CD4-positive, CD25-positive, alpha-beta regulatory T cell (primary cell): Measurements from ENCODE around the gene DDX19B. TPM values are rescaled to one million over a fixed set of nuclear protein-coding genes. Genes with fewer than 3 reads are reported as not detected.
A peak's percentile ranks its signal among the peaks of the same experiment; 100 is the strongest.

Source experiments
- ATAC-seq, 2 donors: fragments of 150-1000 bp; cut with Tn5 transposase; one replicate each; pipeline ENCODE4 v1.10.0; 2021; ENCODE audit warnings: low read depth in 2 of 2, moderate number of reproducible peaks in 2 of 2, moderate library complexity in 1 of 2
- DNase-seq, 3 donors: peaks; one replicate each; pipeline versions ENCODE4 v3.0.0 to v3.0.0-alpha.2; 2012 to 2022; ENCODE audit warnings: mixed read lengths in 1 of 3
- H3K27ac ChIP-seq: one replicate; pipeline ENCODE4 v1.7.0; 2013; ENCODE audit warnings: mild to moderate bottlenecking, low read length; ENCODE audit not compliant: insufficient read depth, poor library complexity, severe bottlenecking
- H3K27me3 ChIP-seq: one replicate; pipeline ENCODE4 v1.7.0; 2013; ENCODE audit warnings: low read length; ENCODE audit not compliant: control insufficient read depth, insufficient read depth
- H3K36me3 ChIP-seq: one replicate; pipeline ENCODE4 v1.7.0; 2013; ENCODE audit warnings: mild to moderate bottlenecking, low read length, moderate library complexity; ENCODE audit not compliant: control insufficient read depth, insufficient read depth
- H3K4me1 ChIP-seq: 2 replicates; pipeline ENCODE4 v1.7.0; 2013; ENCODE audit warnings: mild to moderate bottlenecking, low read length; ENCODE audit not compliant: insufficient read depth, control insufficient read depth, poor library complexity, severe bottlenecking
- H3K4me3 ChIP-seq: one replicate; pipeline ENCODE4 v1.7.0; 2013; ENCODE audit warnings: low read depth, mild to moderate bottlenecking, low read length, moderate library complexity
- H3K9me3 ChIP-seq, 2 experiments: 1 replicate in 1 of 2; 2 replicates in 1 of 2; pipeline ENCODE4 v1.7.0; 2013; ENCODE audit warnings: low read length in 2 of 2, mild to moderate bottlenecking in 1 of 2, moderate library complexity in 1 of 2; ENCODE audit not compliant: control insufficient read depth in 2 of 2
- H3K27ac Mint-ChIP-seq, 3 donors: one replicate each; pipeline ENCODE4 v1.8.0; 2020 to 2022; ENCODE audit warnings: mild to moderate bottlenecking in 3 of 3, mixed read lengths in 3 of 3, moderate library complexity in 2 of 3
- H3K27me3 Mint-ChIP-seq: one replicate; pipeline ENCODE4 v1.8.0; 2022; ENCODE audit warnings: mild to moderate bottlenecking, mixed read lengths
- H3K36me3 Mint-ChIP-seq: one replicate; pipeline ENCODE4 v1.8.0; 2020; ENCODE audit warnings: mixed read lengths
- H3K4me1 Mint-ChIP-seq, 4 donors: one replicate each; pipeline ENCODE4 v1.8.0; 2020 to 2022; ENCODE audit warnings: mixed read lengths in 4 of 4, mild to moderate bottlenecking in 1 of 4
- H3K4me3 Mint-ChIP-seq, 4 donors: one replicate each; pipeline ENCODE4 v1.8.0; 2020 to 2022; ENCODE audit warnings: mild to moderate bottlenecking in 4 of 4, mixed read lengths in 4 of 4, moderate library complexity in 3 of 4
- H3K9me3 Mint-ChIP-seq, 7 donors: one replicate each; pipeline ENCODE4 v1.8.0; 2020 to 2022; ENCODE audit warnings: mixed read lengths in 7 of 7, mild to moderate bottlenecking in 3 of 7, moderate library complexity in 2 of 7
- polyA plus RNA-seq, 4 donors: library from polyadenylated mRNA; unstranded; fragments of 300-500 nt; fragmentation: Illumina TruSeq; gene quantifications; one replicate each; pipeline ENCODE4 v1.2.3, GENCODE V29; 2021
- total RNA-seq: library from RNA; stranded (reverse); gene quantifications from one replicate; pipeline ENCODE4 v1.2.3, GENCODE V29; 2022

DDX19B gene
- total and polyA plus RNA-seq, 5 donors from 2014 or later = 47.0 to 62.5 (median 54.0) TPM

DNA sequence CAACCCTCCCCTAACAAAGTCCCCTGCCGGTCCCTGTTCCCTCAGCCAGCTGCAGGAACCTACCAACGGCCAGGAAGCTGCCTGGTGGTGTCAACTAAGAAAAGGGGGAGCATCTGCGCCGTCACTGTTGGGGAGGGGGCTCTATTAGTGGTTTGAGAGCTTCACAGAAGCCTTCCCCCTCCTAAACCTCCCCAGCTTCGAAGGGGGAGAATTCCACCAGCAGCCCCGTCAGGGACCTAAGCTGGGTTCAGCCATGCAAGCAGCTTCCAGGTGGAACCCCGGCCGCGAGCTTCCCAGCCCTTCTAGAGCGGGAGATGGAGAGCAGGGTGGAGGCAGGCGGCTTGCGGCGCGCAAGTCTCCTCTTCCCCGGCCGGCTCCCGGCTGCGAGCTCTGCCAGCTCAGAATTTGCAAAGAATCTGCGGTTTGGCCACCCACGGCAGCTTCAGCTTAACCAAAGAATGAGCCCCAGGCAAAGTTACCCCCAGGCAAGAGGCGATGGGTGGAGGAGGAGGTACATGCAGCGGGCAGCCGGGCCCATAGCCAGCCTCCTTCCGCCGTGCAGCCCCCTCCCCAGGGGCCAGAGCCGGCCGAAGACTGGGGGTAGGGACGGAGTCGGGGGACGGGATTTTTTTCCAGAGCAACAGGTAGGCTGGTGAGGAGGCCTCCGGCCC lies 81.4 kb downstream of the DDX19B start:
- Mint-ChIP-seq H3K4me1 (peaks cover 0 to 29% (median 17%) of the 10 kb centered on the region in 4 donors), H3K36me3 (peaks cover 18% of the 10 kb centered on the region), H3K9me3 (no peaks in the 10 kb centered on the region), H3K27me3 (no peaks in the 10 kb centered on the region), H3K4me3 (peak overlapping the region; percentile 87 to 99 (median 98)), H3K27ac (peak overlapping the region; percentile 71 to 89 (median 85))
- H3K27me3 ChIP-seq = no peaks in the 10 kb centered on the region
- H3K36me3 ChIP-seq = peaks cover 8% of the 10 kb centered on the region
- H3K27ac ChIP-seq = peak overlapping the region; percentile 87
- DNase-seq = peak; percentile 46 to 75 (median 62)
- peaks cover 27% of the 10 kb centered on the region for H3K4me1 ChIP-seq
- peak overlapping the region; percentile 75 for H3K4me3 ChIP-seq
- no peaks in the 10 kb centered on the region for H3K9me3 ChIP-seq
- peak; percentile 3 to 8 for ATAC-seq

DNA sequence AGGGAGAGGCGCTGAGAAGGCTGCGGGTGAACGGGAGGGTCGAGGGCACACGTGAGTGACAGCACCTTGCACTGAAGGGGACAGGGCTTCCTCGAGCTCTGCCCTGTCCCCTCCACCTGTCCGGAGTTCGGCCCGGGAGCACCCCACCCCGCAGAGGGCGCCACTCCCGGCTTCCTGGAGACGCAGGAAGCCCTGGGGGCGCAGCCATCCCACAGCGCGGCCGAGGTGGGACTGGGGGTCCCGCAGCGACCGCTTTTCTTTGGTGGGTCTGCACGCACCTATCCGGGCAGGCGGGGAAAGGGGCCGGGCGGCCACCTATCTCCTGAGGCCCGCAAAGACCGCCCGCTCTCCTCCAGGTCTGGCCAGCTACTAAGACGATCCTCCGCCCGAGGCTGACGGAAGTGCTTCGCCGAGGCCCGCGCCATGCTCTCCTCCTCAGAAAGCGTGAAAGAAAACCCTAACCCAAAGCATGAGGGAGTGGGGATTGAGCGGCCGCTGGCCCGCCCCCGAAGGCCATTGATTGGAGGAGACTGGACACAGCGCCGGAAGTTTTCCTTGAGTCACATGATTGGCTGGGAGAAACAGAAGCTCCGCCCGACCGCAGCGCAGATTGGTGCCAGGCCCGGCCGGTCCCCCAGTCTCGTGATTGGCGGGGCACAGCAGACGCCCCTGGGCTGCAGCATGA lies 82.1 kb downstream of the DDX19B start:
- Histone ChIP-seq H3K4me3 (peak overlapping the region; percentile 75), H3K9me3 (no peaks in the 10 kb centered on the region), H3K27ac (peak overlapping the region; percentile 87), H3K27me3 (no peaks in the 10 kb centered on the region), H3K4me1 (peaks cover 27% of the 10 kb centered on the region), H3K36me3 (peaks cover 10% of the 10 kb centered on the region)
- ATAC-seq (peak; percentile 92 to 95), DNase-seq (peak; percentile 95 to 99 (median 95))
- H3K4me1 Mint-ChIP-seq = peaks cover 0 to 29% (median 16%) of the 10 kb centered on the region in 4 donors
- H3K4me3 Mint-ChIP-seq = peak overlapping the region; percentile 96 to 99 (median 98)
- no peaks in the 10 kb centered on the region for H3K27me3 Mint-ChIP-seq
- H3K9me3 Mint-ChIP-seq = no peaks in the 10 kb centered on the region
- peak overlapping the region; percentile 94 to 98 (median 98) for H3K27ac Mint-ChIP-seq
- H3K36me3 Mint-ChIP-seq = peaks cover 15% of the 10 kb centered on the region

DNA sequence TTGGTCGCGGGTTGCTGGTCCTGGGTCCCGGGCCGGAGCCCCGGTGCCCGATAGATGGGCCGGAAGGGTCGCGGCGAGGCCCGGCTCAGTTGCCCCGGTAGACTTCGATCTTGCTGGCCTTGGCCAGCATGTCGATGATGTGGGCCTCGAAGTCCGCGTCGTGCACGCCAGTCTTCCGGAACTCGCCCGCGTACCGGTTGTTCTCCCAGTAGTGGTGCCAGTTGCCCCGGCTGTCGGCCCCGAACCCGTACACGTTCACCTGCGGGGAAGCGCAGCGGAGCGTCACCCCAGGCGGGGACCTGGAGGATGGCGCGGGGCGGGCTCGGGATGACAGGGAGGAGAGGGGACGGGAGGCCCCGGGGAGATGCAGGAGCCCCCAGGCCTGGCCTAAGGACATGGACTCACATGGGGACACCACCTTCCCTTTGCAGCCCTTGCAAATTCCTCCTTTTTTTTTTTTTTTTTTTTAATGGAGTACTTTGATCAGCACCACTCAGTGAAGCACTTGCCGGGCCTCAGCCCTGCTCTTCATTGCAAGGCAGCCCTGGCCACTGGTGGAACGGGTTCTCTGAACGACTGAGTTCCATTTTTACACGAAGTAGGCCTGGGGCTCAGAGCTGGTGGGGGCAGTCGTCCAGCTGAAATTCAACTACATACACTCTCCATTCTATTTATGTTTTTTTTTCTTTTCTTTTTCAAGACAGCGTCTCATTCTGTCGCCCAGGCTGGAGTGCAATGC lies 82.8 kb downstream of the DDX19B start:
- Mint-ChIP-seq H3K9me3 (no peaks in the 10 kb centered on the region), H3K4me3 (peak overlapping the region; percentile 96 to 99 (median 98)), H3K4me1 (peaks cover 0 to 29% (median 14%) of the 10 kb centered on the region in 4 donors), H3K27me3 (no peaks in the 10 kb centered on the region), H3K36me3 (peaks cover 12% of the 10 kb centered on the region), H3K27ac (peak overlapping the region in 2 of 3 donors; percentile 94 to 98)
- no peak for DNase-seq
- no peaks in the 10 kb centered on the region for H3K9me3 ChIP-seq
- ATAC-seq = peak; percentile 12 to 18
- peak overlapping the region; percentile 19 for H3K4me3 ChIP-seq
- peak overlapping the region; percentile 87 for H3K27ac ChIP-seq
- peaks cover 27% of the 10 kb centered on the region for H3K4me1 ChIP-seq
- no peaks in the 10 kb centered on the region for H3K27me3 ChIP-seq
- H3K36me3 ChIP-seq = peaks cover 6% of the 10 kb centered on the region

DNA sequence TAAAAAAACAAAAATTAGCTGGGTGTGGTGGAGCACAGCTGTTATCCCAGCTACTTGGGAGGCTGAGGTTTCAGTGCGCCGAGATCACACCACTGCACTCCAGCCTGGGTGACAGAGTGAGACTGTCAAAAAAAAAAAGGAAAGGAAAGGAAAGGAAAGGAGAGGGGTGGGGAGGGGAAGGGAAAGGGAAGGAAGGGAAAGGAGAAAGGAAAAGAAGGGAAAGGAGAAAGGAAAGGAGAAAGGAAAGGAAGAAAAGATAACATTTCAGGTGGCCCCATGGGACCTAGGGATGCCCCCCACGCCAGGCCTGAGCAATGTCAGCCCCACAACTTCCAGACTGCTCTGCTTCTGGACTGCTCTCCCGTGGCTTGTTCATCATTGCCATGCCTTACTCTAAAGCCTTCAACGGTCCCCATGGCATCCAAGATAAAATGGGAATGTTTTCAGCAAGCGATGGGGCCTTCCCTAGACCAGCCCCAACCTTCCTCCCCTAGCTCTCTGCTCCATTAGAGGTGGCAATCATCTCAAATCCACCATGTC lies 84.5 kb downstream of the DDX19B start:
- H3K9me3 Mint-ChIP-seq = no peaks in the 10 kb centered on the region

More for the DNA sequence above, 84.5 kb downstream of the DDX19B start:
- H3K27ac Mint-ChIP-seq = peak overlapping the region in 2 of 3 donors; percentile 49 to 52
- Histone ChIP-seq H3K4me3 (no peak overlapping the region), H3K27me3 (no peaks in the 10 kb centered on the region), H3K27ac (no peak overlapping the region), H3K4me1 (peaks cover 27% of the 10 kb centered on the region), H3K36me3 (peaks cover 12% of the 10 kb centered on the region), H3K9me3 (no peaks in the 10 kb centered on the region)
- H3K4me3 Mint-ChIP-seq = peak overlapping the region in 2 of 4 donors; percentile 44 to 89
- H3K36me3 Mint-ChIP-seq = peaks cover 15% of the 10 kb centered on the region
- DNase-seq (no peak), ATAC-seq (no peak)
- H3K4me1 Mint-ChIP-seq = peaks cover 0 to 23% (median 11%) of the 10 kb centered on the region in 4 donors
- no peaks in the 10 kb centered on the region for H3K27me3 Mint-ChIP-seq

Other genes with a start within 250 kb of the DDX19B start
- gene PDPR, start 184.9 kb upstream of the DDX19B start, total RNA-seq = 31.2 TPM
- 10 to 100 TPM in 1 of 4 donors, 1 to 10 TPM in 3; 5.2 to 10.9 (median 6.5) TPM for gene PDPR, start 184.9 kb upstream of the DDX19B start, polyA plus RNA-seq
- gene CLEC18C, start 125.4 kb upstream of the DDX19B start, total RNA-seq = 0.59 TPM
- gene CLEC18C, start 125.4 kb upstream of the DDX19B start, polyA plus RNA-seq = under 1 TPM in 1 of 4 donors, not detected in 3; 0.03 TPM
- 29.6 TPM for gene EXOSC6, start 47.2 kb upstream of the DDX19B start, total RNA-seq
- gene EXOSC6, start 47.2 kb upstream of the DDX19B start, polyA plus RNA-seq = 10 to 100 TPM in 2 of 4 donors, 1 to 10 TPM in 2; 5.2 to 12.4 (median 9.6) TPM
- 25.2 TPM for gene AARS1, start 9.7 kb upstream of the DDX19B start, total RNA-seq
- gene AARS1, start 9.7 kb upstream of the DDX19B start, polyA plus RNA-seq = 10 to 100 TPM; 29.5 to 34.5 (median 30.5) TPM
- gene DDX19A, start 47.7 kb downstream of the DDX19B start, total RNA-seq = 53.7 TPM
- 10 to 100 TPM; 26.3 to 40.5 (median 30.8) TPM for gene DDX19A, start 47.7 kb downstream of the DDX19B start, polyA plus RNA-seq
- 22.1 TPM for gene ST3GAL2, start 139.9 kb downstream of the DDX19B start, total RNA-seq
- gene ST3GAL2, start 139.9 kb downstream of the DDX19B start, polyA plus RNA-seq = 10 to 100 TPM; 10.5 to 17.5 (median 14.6) TPM
- 28.5 TPM for gene FCSK, start 155.4 kb downstream of the DDX19B start, total RNA-seq
- 10 to 100 TPM in 1 of 4 donors, 1 to 10 TPM in 3; 5.7 to 11.5 (median 7.7) TPM for gene FCSK, start 155.4 kb downstream of the DDX19B start, polyA plus RNA-seq
- 57.4 TPM for gene COG4, start 224.4 kb downstream of the DDX19B start, total RNA-seq
- 10 to 100 TPM; 37.5 to 73.2 (median 48.1) TPM for gene COG4, start 224.4 kb downstream of the DDX19B start, polyA plus RNA-seq
- 190 TPM for gene SF3B3, start 224.6 kb downstream of the DDX19B start, total RNA-seq
- 100 to 1,000 TPM; 110 to 165 (median 136) TPM for gene SF3B3, start 224.6 kb downstream of the DDX19B start, polyA plus RNA-seq